GM19239 (cell line): ENCODE results near the gene PTPRO.

Source experiments
- DNase-seq: peaks from one replicate; pipeline ENCODE4 v3.0.0; 2011; ENCODE audit warnings: low spot score; ENCODE audit not compliant: insufficient read length
- FAIRE-seq: peaks from 2 replicates; lab custom pipeline; 2011; peaks lifted over from hg19 to GRCh38; lab: Jason Lieb, UNC

PTPRO gene

GRCh38 chr12:15629108-15629507, 306.8 kb downstream of the PTPRO start:
- peak; percentile 2 for DNase-seq
- FAIRE-seq: peak; percentile 81

DNA sequence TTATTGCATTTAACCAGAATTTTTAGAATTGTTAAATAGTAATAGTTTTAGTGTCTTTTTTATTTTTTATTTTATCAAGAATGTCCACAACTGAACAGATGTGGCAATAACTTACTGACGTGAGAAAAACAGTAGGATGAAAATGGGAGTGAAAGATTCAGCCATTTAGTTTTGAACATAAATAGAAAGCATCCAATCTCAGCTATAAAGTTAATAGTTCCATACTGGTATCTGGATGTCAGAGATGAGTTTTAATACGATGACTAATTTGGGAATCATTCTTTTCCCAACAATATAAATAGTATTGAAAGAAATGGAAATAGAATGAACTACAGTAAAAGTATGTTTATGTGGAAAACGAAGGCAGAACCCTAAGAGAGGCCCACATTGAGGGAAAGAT, 307.5 kb downstream of the PTPRO start:
- no peak for DNase-seq

DNA sequence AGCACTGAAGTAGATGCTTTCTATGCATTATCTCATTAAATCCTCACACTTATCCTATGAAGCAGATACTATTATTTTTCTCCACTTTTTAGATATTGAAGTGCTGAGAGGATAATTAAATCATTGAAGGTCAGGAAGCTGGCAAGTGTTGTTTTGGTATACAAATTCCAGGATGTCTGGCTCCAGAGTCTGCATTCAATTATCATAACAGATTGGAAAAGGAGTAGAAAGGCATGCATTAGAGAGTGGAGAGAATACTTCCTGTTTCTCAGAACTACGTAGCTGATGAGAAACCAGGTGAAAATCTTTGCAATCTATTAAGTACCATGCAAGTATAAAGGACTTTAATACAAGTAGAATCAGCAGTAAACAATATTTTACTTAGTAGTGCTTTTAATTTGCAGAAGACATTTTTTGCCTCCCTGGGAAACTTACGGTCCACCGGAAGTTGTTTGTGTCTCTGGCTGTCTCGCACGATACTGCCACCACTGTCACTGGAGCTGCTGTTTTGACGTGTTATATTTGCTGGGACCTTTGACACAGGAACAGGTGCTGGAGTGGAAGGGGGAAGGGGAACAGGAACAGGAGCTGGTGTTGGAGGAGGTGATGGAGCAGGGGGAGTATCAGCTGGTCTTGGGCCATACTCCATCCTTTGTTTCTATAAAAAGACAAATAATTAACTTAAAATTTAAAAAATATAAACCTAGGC, 308.9 kb downstream of the PTPRO start:
- FAIRE-seq (no peak), DNase-seq (no peak)

More for the DNA sequence above, 307.5 kb downstream of the PTPRO start:
- FAIRE-seq: no peak

DNA sequence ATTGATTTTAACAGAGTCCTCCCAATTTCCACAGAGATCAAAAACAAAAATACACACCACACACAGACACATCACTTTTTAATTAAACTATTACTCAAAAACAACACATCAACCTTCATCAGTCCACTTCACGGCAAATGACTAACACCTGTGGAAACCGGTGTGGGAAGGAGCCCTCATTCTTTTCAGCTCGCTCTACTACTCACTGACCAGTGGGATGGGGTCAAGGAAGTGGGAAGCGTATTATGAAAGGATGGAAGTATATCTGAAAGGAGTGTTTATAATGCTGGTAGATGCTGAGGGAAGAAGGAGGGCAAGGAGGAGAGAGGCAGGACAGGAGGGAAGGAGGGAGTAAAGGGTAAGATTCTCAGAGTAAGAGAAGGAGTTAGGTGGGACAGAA, 310.4 kb downstream of the PTPRO start:
- DNase-seq (no peak), FAIRE-seq (peak; percentile 45)

DNA sequence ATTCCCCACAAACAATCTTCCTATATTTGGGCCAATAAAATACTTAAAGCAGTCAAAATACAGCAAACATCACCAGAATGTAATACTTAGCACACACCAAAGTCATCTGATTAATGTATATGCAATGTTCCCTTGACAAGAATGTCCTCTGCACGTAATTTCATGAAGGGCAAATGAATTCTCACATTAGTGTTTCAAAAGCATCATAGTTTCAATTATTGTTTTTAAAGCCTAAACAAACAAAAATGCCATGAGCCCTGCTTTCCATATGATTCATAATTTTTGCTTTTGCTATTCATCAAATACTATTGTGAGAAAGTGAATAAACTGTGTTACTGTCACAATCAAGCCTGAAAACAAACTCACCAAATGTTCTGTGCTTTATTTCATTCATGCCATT, 310.9 kb downstream of the PTPRO start:
- FAIRE-seq: no peak

DNA sequence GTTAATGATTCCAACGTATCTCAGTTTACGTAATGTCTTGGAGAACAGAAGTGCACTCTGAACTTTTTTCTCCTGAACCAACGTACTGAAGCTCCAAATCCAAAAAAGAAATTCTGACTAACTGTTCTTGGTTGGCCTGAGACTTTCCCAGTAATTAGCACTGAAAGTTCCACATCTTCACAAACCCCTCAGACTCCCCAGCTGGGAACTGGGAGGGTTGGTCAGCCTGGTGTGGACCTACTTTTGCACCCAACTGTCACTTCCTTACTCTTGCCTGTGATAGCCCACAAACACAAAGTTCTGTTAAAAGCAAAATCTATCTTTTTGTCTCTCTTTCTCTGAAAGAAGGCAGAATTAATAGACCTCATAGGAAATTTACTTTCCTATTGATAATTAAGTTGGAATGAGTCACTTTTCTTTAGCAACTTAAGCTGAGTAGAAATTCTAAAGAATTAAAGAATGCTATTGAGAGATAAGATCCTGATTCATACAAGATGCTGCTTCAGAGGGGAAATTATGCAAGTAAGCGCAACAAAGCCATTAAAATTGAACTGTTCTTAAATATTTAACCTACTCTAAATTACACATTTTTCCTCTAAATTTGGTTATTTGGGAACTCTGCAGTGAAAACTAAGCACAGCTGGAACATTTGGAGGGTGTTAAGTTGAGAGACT, 311.8 kb downstream of the PTPRO start:
- FAIRE-seq (no peak), DNase-seq (no peak)

More for the DNA sequence above, 310.9 kb downstream of the PTPRO start:
- no peak for DNase-seq

DNA sequence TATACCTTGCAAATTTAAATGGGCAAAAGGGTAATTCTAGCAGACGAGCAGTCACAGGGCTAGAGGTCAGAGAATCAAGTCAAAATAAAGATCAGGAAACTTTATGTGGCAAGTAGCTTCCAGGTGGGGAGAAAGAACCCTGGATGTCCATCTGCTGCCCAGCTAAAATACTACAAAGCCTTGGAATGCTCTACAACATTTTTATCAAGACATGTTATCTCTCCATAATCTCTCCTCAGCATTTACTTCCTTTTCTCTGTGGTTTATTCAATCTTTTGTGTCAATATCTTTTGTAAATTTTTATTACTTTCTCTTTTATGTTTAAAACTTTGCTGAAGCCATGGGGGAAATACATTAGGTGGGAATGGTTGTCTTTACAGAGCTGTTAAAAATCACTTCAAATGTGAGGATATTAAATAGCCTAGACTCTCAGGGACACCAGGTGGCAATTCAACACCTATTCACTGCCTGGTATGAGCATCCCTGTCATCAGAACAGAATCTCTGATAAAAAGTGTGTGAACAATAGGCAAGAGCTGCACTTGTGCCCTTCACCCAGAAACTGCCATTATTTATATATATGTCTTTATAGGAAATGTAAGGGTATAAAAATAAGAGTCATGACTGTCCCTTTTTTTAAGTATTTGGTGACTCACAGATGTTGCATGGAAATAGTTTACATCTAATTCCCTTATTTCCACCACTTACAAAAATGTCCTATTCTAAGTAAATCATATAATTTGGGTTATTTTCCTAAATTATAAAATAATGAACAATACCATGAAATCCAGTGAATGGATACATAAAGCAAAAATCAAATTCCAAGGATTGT, 314.0 kb downstream of the PTPRO start:
- FAIRE-seq: no peak
- no peak for DNase-seq

DNA sequence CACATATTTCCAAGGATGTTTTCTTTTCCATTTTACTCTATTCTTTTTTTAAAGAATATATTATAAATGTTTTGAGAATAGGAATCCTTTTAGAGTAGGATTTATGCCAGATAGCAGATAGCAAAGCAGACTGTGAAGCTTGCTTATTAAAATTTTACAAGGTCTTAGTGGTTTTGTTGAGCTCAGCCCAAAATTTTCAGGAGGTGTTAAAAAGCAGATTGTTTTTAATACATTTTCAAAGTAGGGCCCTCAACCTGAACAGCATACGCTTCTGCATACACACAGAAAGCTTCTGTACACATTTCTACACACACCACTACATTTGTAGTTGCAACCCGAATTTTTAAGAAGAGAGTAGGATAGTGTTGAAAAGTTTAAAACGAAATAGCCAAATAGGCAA, 315.9 kb downstream of the PTPRO start:
- no peak for FAIRE-seq
- no peak for DNase-seq

GRCh38 chr12:15644700-15645099, 322.4 kb downstream of the PTPRO start:
- DNase-seq (no peak), FAIRE-seq (no peak)

GRCh38 chr12:15646581-15646980, 324.3 kb downstream of the PTPRO start:
- no peak for FAIRE-seq
- DNase-seq: no peak
